GM12878 (cell line): ENCODE measurements around the gene SEC14L1. TPM values are rescaled to one million over a fixed set of nuclear protein-coding genes. Genes with fewer than 3 reads are reported as not detected.

Source experiments
- ATAC-seq: fragments of 200-7000 bp; cut with Tn5 transposase; 3 replicates; pipeline ENCODE4 v1.9.1; 2020; ENCODE audit warnings: mild to moderate bottlenecking, moderate library complexity
- BruUV-seq: library from RNA; stranded (reverse); fragments of 400-500 nt; replicated peaks from 2 replicates; lab custom pipeline; 2021; lab: Mats Ljungman, UMichigan
- CTCF ChIA-PET: fragments of 300-600 bp; sonication (Branson Sonifier 250); formaldehyde crosslinking; extraction: SDS; loops from one replicate; lab custom pipeline; 2021; ENCODE audit warnings: inconsistent platforms; lab: Yijun Ruan, JAX
- POLR2A ChIA-PET: fragments of 350-600 bp; formaldehyde crosslinking; extraction: SDS; loops from one replicate; lab custom pipeline; 2021; ENCODE audit warnings: inconsistent platforms; lab: Charles Lee
- RAD21 ChIA-PET: fragments of 300-600 bp; sonication (Branson Sonifier 250); formaldehyde crosslinking; loops from one replicate; lab custom pipeline; 2023; ENCODE audit warnings: antibody characterized with exemption; ENCODE audit not compliant: unreplicated experiment; lab: Charles Lee
- SMC1A ChIA-PET: fragments of 300-600 bp; sonication (Branson Sonifier 250); formaldehyde crosslinking; loops from one replicate; lab custom pipeline; 2023; ENCODE audit not compliant: unreplicated experiment, uncharacterized antibody; lab: Charles Lee
- DNase-seq: peaks from one replicate; pipeline ENCODE4 v3.0.0-alpha.2; 2011; ENCODE audit warnings: low read depth, low spot score
- FAIRE-seq: peaks from 3 replicates; lab custom pipeline; 2011; peaks lifted over from hg19 to GRCh38; lab: Jason Lieb, UNC
- H2AFZ ChIP-seq: 2 replicates; pipeline ENCODE4 v1.6.0; 2011; ENCODE audit warnings: low read depth, low read length, control low read depth; ENCODE audit not compliant: control insufficient read depth
- H3K27ac ChIP-seq: 2 replicates; pipeline ENCODE4 v1.5.1; 2011; ENCODE audit warnings: control low read depth; ENCODE audit not compliant: control insufficient read depth, insufficient read depth
- H3K27me3 ChIP-seq, 2 experiments: replicated peaks in 1 of 2; 2 replicates each; pipeline versions ENCODE4 v1.6.0 to v1.6.1; 2011; ENCODE audit warnings: low read length in 1 of 2; ENCODE audit not compliant: control insufficient read depth in 2 of 2, insufficient read depth in 2 of 2
- H3K36me3 ChIP-seq, 2 experiments: 2 replicates each; pipeline ENCODE4 v1.5.1; 2011; ENCODE audit warnings: low read length in 1 of 2; ENCODE audit not compliant: control insufficient read depth in 2 of 2, insufficient read depth in 2 of 2
- H3K4me1 ChIP-seq: 2 replicates; pipeline ENCODE4 v1.6.1; 2011; ENCODE audit warnings: mild to moderate bottlenecking, low read length, moderate library complexity, mixed read lengths; ENCODE audit not compliant: control insufficient read depth, insufficient read depth
- H3K4me2 ChIP-seq: 2 replicates; pipeline ENCODE4 v1.6.0; 2011; ENCODE audit warnings: control low read depth; ENCODE audit not compliant: control insufficient read depth, insufficient read depth
- H3K4me3 ChIP-seq: fragments of 200-600 bp; sonication (generic); 2 replicates; pipeline ENCODE4 v1.5.1; 2016
- H3K79me2 ChIP-seq: 2 replicates; pipeline ENCODE4 v1.6.0; 2011; ENCODE audit warnings: low read length; ENCODE audit not compliant: control insufficient read depth, insufficient read depth
- H3K9ac ChIP-seq: 2 replicates; pipeline ENCODE4 v1.8.0; 2011; ENCODE audit warnings: low read length, control low read depth, mixed read lengths; ENCODE audit not compliant: control insufficient read depth, insufficient read depth
- H3K9me3 ChIP-seq: replicated peaks from 3 replicates; pipeline ENCODE4 v1.5.1; 2011; ENCODE audit warnings: mild to moderate bottlenecking, low read length; ENCODE audit not compliant: control insufficient read depth, insufficient read depth
- H4K20me1 ChIP-seq: 2 replicates; pipeline ENCODE4 v1.6.0; 2011; ENCODE audit not compliant: control insufficient read depth, insufficient read depth
- MLLT1 ChIP-seq: fragments of 450-650 bp; IDR thresholded peaks from 2 replicates; pipeline ENCODE4 v1.6.1; 2016; ENCODE audit warnings: mild to moderate bottlenecking
- SPI1 ChIP-seq: IDR thresholded peaks from 2 replicates; pipeline ENCODE4 v1.6.1; 2011; ENCODE audit warnings: low read depth, mild to moderate bottlenecking, low read length, moderate library complexity, borderline replicate concordance; ENCODE audit not compliant: insufficient read depth
- WGBS: methylation state at CpG from one replicate; pipeline ENCODE4 v1.1.6; 2016; ENCODE audit warnings: low lambda C conversion rate; ENCODE audit not compliant: insufficient replicate concordance, insufficient coverage; ENCODE audit errors: missing lambda C conversion rate; 5-methylcytosine and 5-hydroxymethylcytosine counted together
- in situ Hi-C: fragments of 300-500 bp; cut with MboI; formaldehyde crosslinking; loops from 9 replicates; pipeline ENCODE4 v1.14.3; 2018; ENCODE audit warnings: mixed read lengths
- intact Hi-C: fragments of 100-400 bp; cut with micrococcal nuclease; formaldehyde crosslinking; loops from one replicate; pipeline ENCODE4 v1.14.2; 2022; ENCODE audit not compliant: unreplicated experiment
- polyA plus RNA-seq, 11 experiments: library from polyadenylated mRNA; depleted of rRNA in 4 of 11; unstranded in 6 of 11; stranded (reverse) in 5 of 11; fragments of >200 nt; fragmentation: Nextera tagmentation in 4 of 11; fragmentation: Illumina TruSeq in 1 of 11; extraction: Ambion mirVana in 4 of 11; extraction: Trizol in 1 of 11; gene quantifications; 1 replicate in 1 of 11; 2 replicates in 10 of 11; pipeline versions ENCODE4 v1.2.1 to v1.2.3, GENCODE V29; 2011 to 2016; ENCODE audit warnings: inconsistent platforms in 2 of 11, missing spikeins in 2 of 11, low read depth in 1 of 11
- total RNA-seq, 4 experiments: library from RNA; depleted of rRNA in 3 of 4; stranded (reverse); fragments of >200 nt in 3 of 4; fragmentation: Illumina TruSeq in 1 of 4; extraction: Trizol in 1 of 4; gene quantifications; 2 replicates each; pipeline versions ENCODE4 v1.2.1 to v1.2.3, GENCODE V29; 2013 to 2021

Gene SEC14L1
- total and polyA plus RNA-seq, 10 of the 15 experiments (the other 5 are each of a cell fraction or from before 2014, with no cell fraction given): 6.3 to 66.1 (median 33.5) TPM

DNA sequence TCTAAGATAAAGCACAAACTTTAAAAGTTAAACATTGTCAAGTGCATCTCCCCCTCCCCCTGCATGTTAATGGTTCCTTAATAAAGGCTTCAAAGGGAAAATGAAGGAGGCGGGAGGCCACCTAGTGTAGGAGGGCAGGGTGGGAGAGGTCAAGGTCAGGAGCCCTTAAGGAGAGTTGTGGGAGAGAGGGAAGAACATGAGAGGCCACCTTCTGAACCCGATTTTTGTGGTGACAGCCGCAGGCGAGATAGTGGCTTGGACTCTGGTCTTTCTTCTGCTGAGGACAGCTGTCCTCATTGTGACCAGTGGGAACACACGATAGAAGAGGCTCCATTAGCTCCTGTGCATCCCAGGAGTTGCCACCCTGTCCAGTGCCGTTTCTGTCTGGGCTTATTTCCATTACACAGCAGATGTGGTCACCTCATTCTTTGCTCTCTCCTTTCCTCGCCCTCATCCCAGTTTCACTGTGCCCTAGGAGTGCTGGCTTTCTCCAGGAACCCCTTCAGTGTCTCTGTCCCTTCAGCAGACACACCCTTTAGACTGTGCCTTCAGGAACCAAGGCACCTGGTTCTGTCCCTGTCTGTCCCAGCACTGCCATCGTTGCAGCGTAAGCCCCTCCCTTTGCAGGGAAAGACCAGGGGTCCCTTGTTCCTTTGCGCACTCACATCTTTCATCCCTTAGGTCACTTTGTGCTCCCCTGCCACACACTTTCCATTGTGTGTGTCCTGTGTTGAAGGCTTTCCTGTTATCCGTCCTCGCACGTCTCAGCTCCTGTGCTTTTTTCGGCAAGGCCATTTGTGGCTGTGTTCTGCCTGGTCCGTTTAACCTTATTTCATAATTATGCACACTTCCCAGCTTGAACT lies 7.5 kb downstream of the SEC14L1 start:
- Histone ChIP-seq H2AFZ (no peak overlapping the region), H3K4me2 (peak overlapping the region; percentile 41; the same call in 1 of the 2 replicates), H3K9me3 (no peaks in the 10 kb centered on the region), H3K4me1 (peaks cover 39% of the 10 kb centered on the region), H4K20me1 (peaks cover 4% of the 10 kb centered on the region), H3K36me3 (peaks cover 9 to 33% of the 10 kb centered on the region in 2 experiments), H3K9ac (no peak overlapping the region), H3K27me3 (no peaks in the 10 kb centered on the region), H3K4me3 (no peak overlapping the region), H3K79me2 (peaks cover 86% of the 10 kb centered on the region), H3K27ac (peak overlapping the region; percentile 45)
- ChIA-PET SMC1A (no interaction called here), RAD21 (no interaction called here), POLR2A (no interaction called here), CTCF (interaction anchor here (0.6 kb wide), 2 partner anchors 73 to 85 kb away, joined by 3 read pairs; no protein-coding TSS in a partner anchor)
- ATAC-seq (no peak), DNase-seq (no peak), FAIRE-seq (no peak)
- BruUV-seq: no TSS peak
- 90% methylated on average over 15 of the region's 15 CpGs for WGBS
- TF ChIP-seq SPI1 (no peak), MLLT1 (0 out of 2 replicates have a peak, but pooled peaks have one; percentile 27)
- intact Hi-C loops (no loop called here), in situ Hi-C loops (no loop called here)
